Fibroblast of villous mesenchyme (primary cell): ENCODE results near the gene ZNF30. TPM values are rescaled to one million over a fixed set of nuclear protein-coding genes. Genes with fewer than 3 reads are reported as not detected.

Source experiments
- DNase-seq: peaks from one replicate; pipeline ENCODE4 v3.0.0-alpha.2; 2010; ENCODE audit warnings: low read depth
- H3K4me3 ChIP-seq: 2 replicates; pipeline ENCODE4 v1.5.1; 2011; ENCODE audit warnings: low read depth, mild to moderate bottlenecking, low read length
- CTCF ChIP-seq: IDR thresholded peaks from 2 replicates; pipeline ENCODE4 v1.5.1; 2012; ENCODE audit warnings: low read depth, mild to moderate bottlenecking, low read length; ENCODE audit not compliant: insufficient read depth
- total RNA-seq: library from RNA; depleted of rRNA; stranded (reverse); fragments of >200 nt; gene quantifications from 2 replicates; pipeline ENCODE4 v1.2.3, GENCODE V29; 2012

The ZNF30 gene
- total RNA-seq, 1 donor = 3.9 TPM

GRCh38 chr19:34932494-34932893, 5.8 kb downstream of the ZNF30 start:
- DNase-seq = no peak
- no peak for TF ChIP-seq CTCF
- no peak overlapping the region for H3K4me3 ChIP-seq

GRCh38 chr19:34936184-34936583, 9.5 kb downstream of the ZNF30 start:
- H3K4me3 ChIP-seq = no peak overlapping the region
- DNase-seq = no peak
- TF ChIP-seq CTCF = no peak

GRCh38 chr19:34938886-34939285, 12.2 kb downstream of the ZNF30 start:
- H3K4me3 ChIP-seq = no peak overlapping the region
- DNase-seq = no peak
- TF ChIP-seq CTCF = no peak

- no peak for DNase-seq
- H3K4me3 ChIP-seq = no peak overlapping the region
- TF ChIP-seq CTCF = no peak
Measured at GRCh38 chr19:34943861-34944573, 17.3 kb downstream of the ZNF30 start.

GRCh38 chr19:34953092-34953491, 26.4 kb downstream of the ZNF30 start:
- no peak for TF ChIP-seq CTCF
- no peak for DNase-seq
- H3K4me3 ChIP-seq = no peak overlapping the region

- DNase-seq = no peak
- no peak overlapping the region for H3K4me3 ChIP-seq
- TF ChIP-seq CTCF = no peak
Measured at GRCh38 chr19:34957830-34958751, 31.4 kb downstream of the ZNF30 start.
